GM18867 (cell line): ENCODE results near the gene ST3GAL3.
"Not testable (repeated sequence)": the region's sequence is repeated elsewhere in the genome, so short reads cannot be mapped to it uniquely, and the experiment has no call there.

ENCODE experiments used
- ATAC-seq: cut with Tn5 transposase; IDR thresholded peaks from one replicate; pipeline ENCODE4 v1.9.1; 2021; ENCODE audit warnings: mild to moderate bottlenecking, moderate library complexity; ENCODE audit not compliant: unreplicated experiment

Gene ST3GAL3

GRCh38 chr1:43699281-43699680 lies 8.1 kb upstream of the ST3GAL3 start:
- ATAC-seq, result no peak

- no peak for ATAC-seq
Observed at GRCh38 chr1:43703836-43704235, 3.5 kb upstream of the ST3GAL3 start.

GRCh38 chr1:43704838-43705237 lies 2.5 kb upstream of the ST3GAL3 start:
- no peak for ATAC-seq

GRCh38 chr1:43705334-43705733 lies 2.0 kb upstream of the ST3GAL3 start:
- ATAC-seq, result no peak

- no peak for ATAC-seq
Observed at GRCh38 chr1:43705982-43706597, 1.2 kb upstream of the ST3GAL3 start.

GRCh38 chr1:43706598-43707189 lies 642 bp upstream of the ST3GAL3 start:
- no peak for ATAC-seq

- peak; percentile 1 for ATAC-seq
Observed at GRCh38 chr1:43708002-43708410, 670 bp downstream of the ST3GAL3 start.

- no peak for ATAC-seq
Observed at GRCh38 chr1:43711049-43711448, 3.7 kb downstream of the ST3GAL3 start.

- no peak for ATAC-seq
Observed at GRCh38 chr1:43711524-43712386, 4.4 kb downstream of the ST3GAL3 start.

GRCh38 chr1:43716559-43717281 lies 9.4 kb downstream of the ST3GAL3 start:
- ATAC-seq, result no peak

- ATAC-seq, result no peak
Observed at GRCh38 chr1:43719063-43719462, 11.7 kb downstream of the ST3GAL3 start.

GRCh38 chr1:43719670-43720419 lies 12.5 kb downstream of the ST3GAL3 start:
- ATAC-seq, result not testable (repeated sequence)

- ATAC-seq, result no peak
Observed at GRCh38 chr1:43722810-43723209, 15.5 kb downstream of the ST3GAL3 start.

- no peak for ATAC-seq
Observed at GRCh38 chr1:43729816-43730463, 22.6 kb downstream of the ST3GAL3 start.

GRCh38 chr1:43731867-43732531 lies 24.7 kb downstream of the ST3GAL3 start:
- no peak for ATAC-seq

- no peak for ATAC-seq
Observed at GRCh38 chr1:43736819-43737218, 29.5 kb downstream of the ST3GAL3 start.

- ATAC-seq, result no peak
Observed at GRCh38 chr1:43742026-43742425, 34.7 kb downstream of the ST3GAL3 start.

- ATAC-seq, result no peak
Observed at GRCh38 chr1:43743206-43743605, 35.9 kb downstream of the ST3GAL3 start.

- no peak for ATAC-seq
Observed at GRCh38 chr1:43747736-43748135, 40.4 kb downstream of the ST3GAL3 start.

GRCh38 chr1:43750083-43750482 lies 42.7 kb downstream of the ST3GAL3 start:
- no peak for ATAC-seq
